HG03342 (cell line): ENCODE data around the gene AOPEP.

Source experiments
- ATAC-seq: cut with Tn5 transposase; IDR thresholded peaks from one replicate; pipeline ENCODE4 v1.9.1; 2021; ENCODE audit warnings: mild to moderate bottlenecking, moderate library complexity; ENCODE audit not compliant: unreplicated experiment

AOPEP gene

GRCh38 chr9:94788570-94789105, 62.1 kb downstream of the AOPEP start:
- no peak for ATAC-seq

GRCh38 chr9:94791435-94791834, 64.9 kb downstream of the AOPEP start:
- no peak for ATAC-seq

DNA sequence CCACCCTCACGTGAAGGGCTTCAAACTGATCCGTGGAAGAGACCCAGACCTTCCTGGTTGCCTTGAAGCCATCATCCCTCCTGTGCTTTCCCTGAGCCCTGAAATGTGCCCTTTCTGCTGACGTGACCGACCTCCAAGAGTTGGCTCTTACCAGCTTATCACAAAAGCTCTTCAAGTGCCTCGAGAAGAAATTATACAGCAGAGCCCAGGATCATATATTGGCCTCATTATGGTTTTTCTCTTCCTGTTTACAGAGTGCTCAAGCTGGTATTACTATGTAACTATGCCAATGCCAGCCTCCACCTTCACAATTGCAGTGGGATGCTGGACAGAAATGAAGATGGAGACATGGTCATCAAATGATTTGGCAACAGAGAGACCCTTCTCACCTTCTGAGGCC, 66.0 kb downstream of the AOPEP start:
- no peak for ATAC-seq

GRCh38 chr9:94794476-94795167, 68.1 kb downstream of the AOPEP start:
- no peak for ATAC-seq

DNA sequence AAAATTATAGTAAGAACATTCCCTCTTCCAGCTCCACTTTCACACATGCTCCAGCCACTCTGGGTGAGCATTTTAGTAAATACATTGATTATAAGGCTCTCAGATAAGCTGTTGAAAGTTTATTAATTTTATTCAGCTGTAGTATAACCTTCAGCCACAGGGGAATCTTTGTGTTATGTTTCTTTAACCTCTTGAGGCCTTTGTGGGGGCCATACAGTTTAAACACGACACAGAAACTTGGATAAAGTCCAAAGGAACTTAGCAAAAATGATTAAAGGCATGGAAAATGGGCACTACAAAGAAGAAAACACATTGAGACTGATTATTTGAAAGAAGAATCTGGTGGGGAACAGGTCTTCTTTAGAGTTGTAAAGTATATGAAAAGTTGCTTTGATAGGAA, 70.2 kb downstream of the AOPEP start:
- no peak for ATAC-seq

GRCh38 chr9:94798201-94798600, 71.7 kb downstream of the AOPEP start:
- no peak for ATAC-seq

DNA sequence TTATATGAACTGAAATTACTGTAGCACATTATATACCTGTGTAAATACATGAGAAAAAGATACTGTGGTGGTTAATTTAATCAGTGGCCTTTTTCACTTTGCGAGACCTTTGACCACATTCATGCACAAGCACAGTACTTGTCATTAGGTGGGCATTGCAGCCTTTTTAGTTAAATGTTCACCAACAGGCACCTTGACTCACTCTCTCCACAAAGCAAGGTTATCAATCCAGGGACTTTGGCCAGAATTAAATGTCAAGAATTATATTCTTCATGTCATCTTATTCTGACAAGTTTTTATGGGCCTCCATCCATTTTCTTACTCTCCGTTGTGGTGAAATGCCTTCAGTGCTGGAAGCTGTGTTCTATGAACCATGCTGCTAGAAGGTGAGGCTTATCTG, 72.2 kb downstream of the AOPEP start:
- no peak for ATAC-seq

DNA sequence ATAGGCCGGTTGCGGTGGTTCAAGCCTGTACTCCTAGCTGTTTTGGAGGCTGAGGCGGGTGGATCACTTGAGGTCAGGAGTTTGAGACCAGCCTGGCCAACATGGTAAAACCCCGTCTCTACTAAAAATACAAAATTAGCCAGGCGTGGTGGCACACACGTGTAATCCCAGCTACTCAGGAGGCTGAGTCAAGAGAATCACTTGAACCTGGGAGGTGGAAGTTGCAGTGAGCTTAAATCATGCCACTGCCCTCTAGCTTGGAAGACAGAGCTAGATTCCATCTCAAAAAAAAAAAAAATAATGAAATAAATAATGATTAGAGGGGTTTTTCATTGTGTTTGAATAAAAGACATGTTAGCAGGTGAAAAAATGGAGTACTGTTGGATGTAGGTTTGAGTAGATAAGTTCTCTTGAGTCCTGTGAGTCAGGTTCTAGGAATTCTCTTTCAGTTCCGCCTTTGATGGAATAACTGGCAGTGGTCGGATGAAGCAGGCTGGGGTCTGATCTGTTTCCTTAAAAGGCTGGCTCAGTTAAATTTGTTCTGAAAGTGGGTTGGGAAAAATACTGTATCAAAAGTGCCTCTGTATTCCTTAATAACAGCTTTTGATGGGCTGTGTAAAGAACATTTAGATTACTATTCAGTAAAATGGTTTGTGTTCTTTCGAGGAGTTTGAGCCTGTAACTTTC, 73.2 kb downstream of the AOPEP start:
- no peak for ATAC-seq

DNA sequence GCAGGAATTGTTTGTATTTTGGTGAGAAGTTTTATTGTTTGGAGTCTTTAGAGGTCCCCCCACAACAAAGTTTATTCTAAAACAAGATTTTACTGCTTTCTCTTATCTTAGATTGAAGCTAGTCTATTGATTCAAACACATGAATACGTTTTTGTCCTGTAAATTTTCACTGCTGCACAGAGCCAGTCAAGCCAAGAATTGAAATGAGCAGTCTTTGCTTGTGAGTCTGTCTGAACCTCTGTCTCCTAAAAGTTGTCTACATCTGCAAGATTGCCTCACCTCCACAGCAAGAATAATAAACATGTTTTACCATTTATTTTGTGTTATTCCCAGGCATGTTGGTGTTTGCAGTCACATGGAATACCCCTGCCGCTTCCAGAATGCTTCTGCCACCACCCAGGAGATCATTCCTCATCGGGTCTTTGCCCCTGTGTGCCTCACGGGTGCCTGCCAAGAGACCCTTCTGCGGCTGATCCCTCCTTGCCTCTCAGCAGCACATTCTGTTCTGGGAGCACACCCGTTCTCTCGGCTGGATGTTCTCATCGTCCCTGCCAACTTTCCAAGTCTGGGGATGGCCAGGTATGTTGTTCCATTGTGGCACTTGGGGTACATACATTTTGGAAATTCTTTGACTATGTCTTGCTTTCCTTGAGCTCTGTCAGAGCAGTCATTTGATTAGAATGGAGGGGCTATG, 74.1 kb downstream of the AOPEP start:
- ATAC-seq: no peak

DNA sequence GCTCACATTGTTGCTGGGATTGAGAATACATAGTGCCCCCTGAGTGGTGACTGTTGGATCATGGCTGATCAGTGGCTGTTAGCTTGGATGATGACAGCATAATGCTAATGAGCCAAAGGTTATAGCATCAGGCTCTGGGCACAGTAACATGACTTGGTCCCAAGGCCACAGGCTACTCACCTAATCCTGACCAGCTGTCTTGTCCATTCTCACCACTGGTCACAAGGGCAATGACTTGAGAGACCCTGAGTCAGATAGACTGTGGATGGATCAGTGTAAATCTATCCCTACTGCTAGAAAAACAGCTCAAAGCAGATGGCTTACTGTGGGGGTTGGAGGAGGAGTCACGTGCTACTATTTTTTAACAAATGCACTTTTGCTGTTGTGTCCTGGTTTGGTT, 74.7 kb downstream of the AOPEP start:
- no peak for ATAC-seq

DNA sequence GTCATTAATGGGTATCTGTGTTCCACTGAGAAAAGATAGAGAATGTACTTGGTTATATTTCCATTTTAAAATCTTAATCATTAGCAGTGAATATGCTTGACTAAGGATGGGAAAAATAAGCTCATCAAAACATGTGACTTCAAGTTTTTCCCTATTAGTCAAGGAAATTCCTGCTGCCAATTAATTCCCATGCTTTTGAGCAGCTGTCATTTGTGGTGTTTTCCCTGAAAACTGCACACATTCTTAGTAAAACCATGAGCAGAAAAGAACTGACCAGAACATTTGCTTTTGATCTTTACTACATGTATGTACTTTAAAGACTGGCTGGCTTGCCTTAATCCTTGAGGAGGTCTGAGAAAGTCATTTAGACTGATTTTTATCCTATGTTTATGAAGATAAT, 75.2 kb downstream of the AOPEP start:
- no peak for ATAC-seq

DNA sequence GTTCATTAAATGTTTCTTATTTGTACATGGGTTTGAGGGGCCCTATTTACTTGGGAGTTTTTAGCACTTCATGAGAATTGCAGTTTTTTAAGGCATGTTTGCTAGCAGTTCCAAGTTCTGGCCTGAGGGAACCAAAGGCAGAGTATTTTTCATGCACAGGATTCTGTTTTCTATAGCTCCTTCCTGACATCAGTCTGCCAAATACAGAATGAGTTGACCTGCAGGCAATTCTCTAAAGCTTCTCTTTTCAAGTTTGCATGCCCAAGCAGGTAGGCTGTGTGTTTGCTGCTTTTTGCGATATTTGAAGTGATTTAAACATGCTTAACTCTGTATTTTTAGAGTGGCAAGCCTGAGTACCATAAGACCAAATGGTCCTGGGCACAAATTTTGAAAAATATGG, 75.8 kb downstream of the AOPEP start:
- no peak for ATAC-seq

DNA sequence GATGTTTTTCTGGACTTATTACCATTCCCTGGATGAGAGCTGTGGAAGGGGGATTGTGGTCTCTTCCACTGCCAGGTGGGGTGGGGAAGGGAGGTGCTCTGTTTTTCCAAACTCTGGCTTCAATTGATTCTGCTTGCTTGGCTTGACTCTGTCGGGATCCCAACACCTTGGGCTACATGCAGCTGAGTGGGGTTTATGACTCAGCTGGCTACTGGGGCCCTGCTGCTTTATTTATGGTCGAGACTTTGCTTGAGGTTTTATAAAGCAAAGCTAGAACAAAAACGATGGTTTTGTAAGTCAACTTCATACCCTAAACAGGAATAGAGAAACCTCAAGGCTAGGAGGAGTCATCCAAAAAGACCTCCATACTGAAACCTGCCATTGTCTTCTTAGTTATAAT, 76.3 kb downstream of the AOPEP start:
- ATAC-seq: peak; percentile 56

DNA sequence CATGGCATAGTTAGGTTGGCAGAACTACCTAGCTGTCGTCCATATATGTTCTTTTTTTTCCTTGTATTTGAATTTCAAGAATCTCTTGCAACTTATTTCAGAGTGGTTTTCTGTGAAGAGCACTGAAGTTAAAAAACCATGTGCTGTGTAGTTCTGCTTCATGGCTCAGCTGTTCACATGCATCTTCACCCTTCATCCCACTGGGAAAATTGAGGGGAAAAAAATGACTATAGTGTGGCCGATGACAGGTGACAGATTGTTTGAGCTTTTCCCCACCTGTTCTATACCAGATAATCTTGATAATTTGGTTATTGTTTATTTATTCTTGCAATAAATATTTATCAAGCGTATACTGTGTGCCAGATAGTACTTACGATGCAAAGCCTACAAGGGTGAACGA, 77.8 kb downstream of the AOPEP start:
- no peak for ATAC-seq

DNA sequence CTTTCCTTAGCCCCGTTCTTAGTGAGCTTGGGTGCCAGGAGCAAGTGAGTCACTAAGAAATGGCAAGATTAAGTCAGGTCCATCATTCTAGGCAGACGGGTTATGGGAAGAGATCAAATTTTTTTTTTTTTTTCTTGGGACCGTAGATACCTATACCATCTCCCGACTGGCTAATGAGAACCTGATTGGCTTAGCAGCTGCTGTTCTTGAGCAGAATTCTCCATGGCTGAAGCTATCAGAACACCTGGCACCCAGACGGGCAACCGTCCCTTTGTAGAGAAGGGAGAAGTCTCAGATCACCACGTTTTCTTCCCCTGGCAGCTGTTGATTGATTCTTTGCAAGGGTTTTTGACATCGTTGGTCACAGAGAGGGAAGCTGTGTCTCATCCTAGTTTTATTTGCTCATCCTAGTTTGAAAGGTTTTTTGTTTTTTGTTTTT, 78.6 kb downstream of the AOPEP start:
- no peak for ATAC-seq

DNA sequence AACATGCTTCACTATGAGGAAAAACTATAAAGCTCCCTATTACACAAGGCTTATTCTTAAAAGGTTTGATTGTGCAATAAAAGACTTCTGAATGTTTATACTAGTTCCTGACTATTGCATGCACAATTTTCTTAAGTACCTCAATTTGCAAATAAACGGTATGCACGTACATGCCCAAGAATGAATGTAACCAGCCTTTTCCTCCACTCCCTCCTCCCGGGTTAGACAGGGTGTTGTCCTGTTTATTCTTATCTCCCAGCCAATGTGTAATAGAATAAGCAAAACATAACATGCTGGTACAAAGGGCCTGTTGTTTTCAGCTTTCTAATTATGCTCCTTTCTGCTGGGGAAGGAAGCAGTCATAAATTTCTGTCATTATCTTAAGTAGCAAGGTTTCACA, 79.1 kb downstream of the AOPEP start:
- ATAC-seq: no peak

- peak; percentile 38 for ATAC-seq
Measured at GRCh38 chr9:94806307-94806893, 79.9 kb downstream of the AOPEP start.

GRCh38 chr9:94807556-94807955, 81.1 kb downstream of the AOPEP start:
- ATAC-seq: no peak

- ATAC-seq: no peak
Measured at GRCh38 chr9:94808926-94809700, 82.6 kb downstream of the AOPEP start.

- no peak for ATAC-seq
Measured at GRCh38 chr9:94809778-94810177, 83.3 kb downstream of the AOPEP start.

- no peak for ATAC-seq
Measured at GRCh38 chr9:94811074-94811473, 84.6 kb downstream of the AOPEP start.
